OCI-LY3 (cell line): ENCODE results near the gene ESPL1.
A peak's percentile ranks its signal among the peaks of the same experiment; 100 is the strongest.

Experiments used
- H2AFZ ChIP-seq: fragments of 200-600, 300-600 bp; shearing (Covaris generic); 2 replicates; pipeline ENCODE4 v1.6.0; 2014; ENCODE audit warnings: antibody characterized with exemption, low read depth, low read length
- H3K27ac ChIP-seq: fragments of 200-600, 300-600 bp; sonication (generic); 2 replicates; pipeline ENCODE4 v1.5.1; 2014; ENCODE audit warnings: mild to moderate bottlenecking, low read length, moderate library complexity, mixed read lengths
- H3K27me3 ChIP-seq: fragments of 200-600, 300-600 bp; sonication (generic); 2 replicates; pipeline ENCODE4 v1.6.1; 2014; ENCODE audit warnings: low read depth, low read length, mixed read lengths
- H3K36me3 ChIP-seq: fragments of 200-600, 300-600 bp; sonication (generic); replicated peaks from 2 replicates; pipeline ENCODE3; 2014; ENCODE audit warnings: low read depth, low read length, mixed read lengths
- H3K4me1 ChIP-seq: fragments of 300-600, 200-600 bp; sonication (generic); 2 replicates; pipeline ENCODE4 v1.6.1; 2014; ENCODE audit warnings: low read length, mixed read lengths
- H3K4me2 ChIP-seq: fragments of 200-600, 300-600 bp; sonication (generic); 2 replicates; pipeline ENCODE4 v1.6.1; 2014; ENCODE audit warnings: low read length, mixed read lengths
- H3K4me3 ChIP-seq: fragments of 300-600, 200-600 bp; sonication (generic); 2 replicates; pipeline ENCODE4 v1.5.1; 2014; ENCODE audit warnings: antibody characterized with exemption, mild to moderate bottlenecking, low read length, moderate library complexity
- H3K79me2 ChIP-seq: fragments of 300-600, 200-600 bp; shearing (Covaris generic); 2 replicates; pipeline ENCODE4 v1.6.1; 2014; ENCODE audit warnings: mild to moderate bottlenecking, low read length, mixed read lengths
- H3K9ac ChIP-seq: fragments of 300-600, 200-600 bp; shearing (Covaris generic); 2 replicates; pipeline ENCODE4 v1.6.0; 2014; ENCODE audit warnings: mild to moderate bottlenecking, low read length, moderate library complexity
- H3K9me3 ChIP-seq: fragments of 200-600, 300-600 bp; shearing (Covaris generic); 2 replicates; pipeline ENCODE4 v1.6.1; 2014; ENCODE audit warnings: low read length, mixed read lengths; ENCODE audit not compliant: insufficient read depth
- H4K20me1 ChIP-seq: fragments of 200-600, 300-600 bp; sonication (generic); 2 replicates; pipeline ENCODE4 v1.6.1; 2016; ENCODE audit warnings: low read length, mixed read lengths; ENCODE audit not compliant: insufficient read depth
- CTCF ChIP-seq: fragments of 200-600, 300-600 bp; sonication (generic); IDR thresholded peaks from 2 replicates; pipeline ENCODE4 v1.5.1; 2014; ENCODE audit warnings: antibody characterized with exemption, low read length, low read depth
- EZH2phosphoT487 ChIP-seq: fragments of 200-600 bp; shearing (Covaris generic); IDR thresholded peaks from 2 replicates; pipeline ENCODE4 v1.6.1; 2018; ENCODE audit warnings: antibody characterized with exemption, mixed run types, low read depth

Gene ESPL1

GRCh38 chr12:53244337-53244736, 23.8 kb upstream of the ESPL1 start:
- Histone ChIP-seq H3K4me1 (peaks cover 13% of the 10 kb centered on the region), H3K27me3 (peaks cover 17% of the 10 kb centered on the region; the same call in 1 of the 2 replicates), H3K27ac (no peak overlapping the region), H3K4me2 (peak overlapping the region; percentile 77), H3K9me3 (no peaks in the 10 kb centered on the region), H3K4me3 (peak overlapping the region; percentile 40; the same call in 1 of the 2 replicates), H3K36me3 (no peaks in the 10 kb centered on the region), H2AFZ (peak overlapping the region; percentile 81; the same call in 1 of the 2 replicates), H3K79me2 (no peaks in the 10 kb centered on the region), H4K20me1 (no peaks in the 10 kb centered on the region), H3K9ac (no peak overlapping the region)
- no peak for TF ChIP-seq EZH2phosphoT487
- TF ChIP-seq CTCF = no peak

- Histone ChIP-seq H3K9ac (no peak overlapping the region), H3K27ac (no peak overlapping the region), H2AFZ (no peak overlapping the region), H4K20me1 (no peaks in the 10 kb centered on the region), H3K79me2 (no peaks in the 10 kb centered on the region), H3K4me3 (no peak overlapping the region), H3K4me1 (peaks cover 13% of the 10 kb centered on the region), H3K9me3 (no peaks in the 10 kb centered on the region), H3K27me3 (peaks cover 12% of the 10 kb centered on the region; the same call in 1 of the 2 replicates), H3K36me3 (no peaks in the 10 kb centered on the region), H3K4me2 (no peak overlapping the region)
- TF ChIP-seq EZH2phosphoT487 (no peak), CTCF (no peak)
Observed at GRCh38 chr12:53245286-53245685, 22.8 kb upstream of the ESPL1 start.

GRCh38 chr12:53251477-53252348, 16.4 kb upstream of the ESPL1 start:
- no peaks in the 10 kb centered on the region for H3K27me3 ChIP-seq
- H3K9me3 ChIP-seq = no peaks in the 10 kb centered on the region
- peak overlapping the region; percentile 93 for H3K4me2 ChIP-seq
- H2AFZ ChIP-seq = peak overlapping the region; percentile 70; the same call in 1 of the 2 replicates
- peak overlapping the region; percentile 86 for H3K4me3 ChIP-seq
- peaks cover 28% of the 10 kb centered on the region for H3K4me1 ChIP-seq
- peaks cover 2% of the 10 kb centered on the region for H3K36me3 ChIP-seq
- no peaks in the 10 kb centered on the region for H4K20me1 ChIP-seq
- H3K9ac ChIP-seq = peak overlapping the region; percentile 75
- peaks cover 19% of the 10 kb centered on the region for H3K79me2 ChIP-seq
- peak; percentile 66 for TF ChIP-seq CTCF
- TF ChIP-seq EZH2phosphoT487 = no peak
- peak overlapping the region; percentile 16; the same call in 1 of the 2 replicates for H3K27ac ChIP-seq

GRCh38 chr12:53252349-53252916, 15.7 kb upstream of the ESPL1 start:
- H4K20me1 ChIP-seq = no peaks in the 10 kb centered on the region
- H3K4me3 ChIP-seq = peak overlapping the region; percentile 86
- peak overlapping the region; percentile 16; the same call in 1 of the 2 replicates for H3K27ac ChIP-seq
- H3K79me2 ChIP-seq = peaks cover 19% of the 10 kb centered on the region
- H3K9ac ChIP-seq = peak overlapping the region; percentile 75
- TF ChIP-seq CTCF (no peak; the same call in 1 of the 2 replicates), EZH2phosphoT487 (no peak)
- H3K4me2 ChIP-seq = peak overlapping the region; percentile 93
- no peak overlapping the region; the same call in 1 of the 2 replicates for H2AFZ ChIP-seq
- H3K27me3 ChIP-seq = no peaks in the 10 kb centered on the region
- H3K36me3 ChIP-seq = peaks cover 2% of the 10 kb centered on the region
- peaks cover 29% of the 10 kb centered on the region for H3K4me1 ChIP-seq
- no peaks in the 10 kb centered on the region for H3K9me3 ChIP-seq
